SK-N-MC (cell line): Measurements from ENCODE around the gene ZMYND8.

ENCODE experiments used
- EZH2 ChIP-seq: fragments of 200-600 bp; sonication (generic); IDR thresholded peaks from one replicate; pipeline ENCODE4 v1.6.1; 2017; ENCODE audit warnings: antibody characterized with exemption
- POLR2AphosphoS5 ChIP-seq: IDR thresholded peaks from 2 replicates; pipeline ENCODE4 v1.6.1; 2012; ENCODE audit warnings: mild to moderate bottlenecking, low read depth, low read length, borderline replicate concordance

DNA sequence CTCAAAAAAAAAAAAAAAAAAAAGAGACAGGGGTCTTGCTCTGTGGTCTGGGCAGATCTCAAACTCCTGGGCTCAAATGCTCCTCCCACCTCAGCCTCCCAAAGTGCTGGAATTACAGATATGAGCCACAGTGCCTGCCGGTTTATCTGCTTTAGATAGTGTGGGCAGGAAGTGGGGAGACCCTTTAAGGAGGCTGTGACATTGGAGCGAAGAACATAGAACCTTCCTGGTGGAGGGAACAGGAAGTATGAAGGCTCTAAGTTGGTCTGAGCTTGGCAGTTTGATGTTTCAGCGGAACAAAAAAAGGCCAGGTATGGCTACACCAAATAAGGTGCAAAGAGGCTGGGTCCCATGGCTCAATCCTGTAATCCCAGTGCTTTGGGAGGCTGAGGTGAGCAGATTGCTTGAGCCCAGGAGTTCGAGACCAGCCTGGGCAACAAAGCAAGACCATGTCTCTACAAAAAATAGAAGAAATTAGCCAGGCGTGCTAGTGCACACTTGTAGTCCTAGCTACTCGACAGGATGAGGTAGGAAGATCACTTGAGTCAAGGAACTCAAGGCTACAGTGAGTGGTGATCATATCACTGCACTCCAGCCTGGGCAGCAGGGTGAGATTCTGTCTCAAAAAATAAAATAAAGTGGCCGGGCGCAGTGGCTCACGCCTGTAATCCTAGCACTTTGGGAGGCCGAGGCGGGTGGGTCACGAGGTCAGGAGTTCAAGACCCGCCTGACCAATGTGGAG, 8.7 kb upstream of the ZMYND8 start:
- TF ChIP-seq EZH2: no peak
- TF ChIP-seq POLR2AphosphoS5: no peak
